HG02870 (cell line): ENCODE measurements around the gene UBASH3B.

Experiments used
- ATAC-seq: cut with Tn5 transposase; IDR thresholded peaks from one replicate; pipeline ENCODE4 v1.9.1; 2021; ENCODE audit warnings: mild to moderate bottlenecking, moderate library complexity; ENCODE audit not compliant: unreplicated experiment

The UBASH3B gene

GRCh38 chr11:122749005-122749687, 93.6 kb downstream of the UBASH3B start:
- peak; percentile 86 for ATAC-seq

GRCh38 chr11:122750049-122750448, 94.5 kb downstream of the UBASH3B start:
- no peak for ATAC-seq

GRCh38 chr11:122751292-122752070, 96.0 kb downstream of the UBASH3B start:
- ATAC-seq = no peak

GRCh38 chr11:122754028-122754427, 98.5 kb downstream of the UBASH3B start:
- ATAC-seq = no peak

- ATAC-seq = no peak
These were observed 99.2 kb downstream of the UBASH3B start for GRCh38 chr11:122754553-122755322.

GRCh38 chr11:122755409-122755808, 99.9 kb downstream of the UBASH3B start:
- ATAC-seq = peak; percentile 57

GRCh38 chr11:122755941-122756340, 100.4 kb downstream of the UBASH3B start:
- no peak for ATAC-seq

- ATAC-seq = peak; percentile 61
These were observed 100.9 kb downstream of the UBASH3B start for GRCh38 chr11:122756417-122756816.

GRCh38 chr11:122757201-122757600, 101.7 kb downstream of the UBASH3B start:
- no peak for ATAC-seq

GRCh38 chr11:122758339-122758738, 102.8 kb downstream of the UBASH3B start:
- ATAC-seq = no peak

GRCh38 chr11:122758974-122759373, 103.5 kb downstream of the UBASH3B start:
- no peak for ATAC-seq

- ATAC-seq = no peak
These were observed 107.6 kb downstream of the UBASH3B start for GRCh38 chr11:122763108-122763507.

- no peak for ATAC-seq
These were observed 109.0 kb downstream of the UBASH3B start for GRCh38 chr11:122764371-122765090.

- no peak for ATAC-seq
These were observed 110.1 kb downstream of the UBASH3B start for GRCh38 chr11:122765487-122766131.

- ATAC-seq = no peak
These were observed 113.7 kb downstream of the UBASH3B start for GRCh38 chr11:122769126-122769780.

GRCh38 chr11:122772945-122773344, 117.4 kb downstream of the UBASH3B start:
- ATAC-seq = no peak

GRCh38 chr11:122773781-122774266, 118.3 kb downstream of the UBASH3B start:
- no peak for ATAC-seq

- ATAC-seq = no peak
These were observed 120.3 kb downstream of the UBASH3B start for GRCh38 chr11:122775675-122776271.

- no peak for ATAC-seq
These were observed 121.0 kb downstream of the UBASH3B start for GRCh38 chr11:122776546-122776945.
